ENCODE results near the gene PCDHGA2.
"Not testable (repeated sequence)": the region's sequence is repeated elsewhere in the genome, so short reads cannot be mapped to it uniquely, and the experiment has no call there.

PCDHGA2 gene

GRCh38 chr5:141349917-141350619 is 11.5 kb downstream of the PCDHGA2 start, which contains the start of gene PCDHGB1:
Gene PCDHGB1, plus strand, starts transcription at chr5:141350099. Its CDS starts 162 bp downstream, at chr5:141350261.
- DNase-seq (ENCODE audit: low spot score), result peak; percentile 61

GRCh38 chr5:141351591-141351990 is 13.0 kb downstream of the PCDHGA2 start:
- DNase-seq (ENCODE audit: low spot score), result no peak

- no peak for DNase-seq (ENCODE audit: low spot score)
These were observed 16.4 kb downstream of the PCDHGA2 start, which contains the start of gene PCDHGA4 for GRCh38 chr5:141354900-141355469. Gene PCDHGA4, plus strand, starts transcription at chr5:141355021. Its CDS starts 87 bp downstream, at chr5:141355108.

- DNase-seq (ENCODE audit: low spot score), result no peak
These were observed 17.1 kb downstream of the PCDHGA2 start for GRCh38 chr5:141355641-141356040.

- DNase-seq (ENCODE audit: low spot score), result no peak
These were observed 17.6 kb downstream of the PCDHGA2 start for GRCh38 chr5:141356133-141356532.

- DNase-seq (ENCODE audit: low spot score), result no peak
These were observed 18.4 kb downstream of the PCDHGA2 start for GRCh38 chr5:141356950-141357349.

- DNase-seq (ENCODE audit: low spot score), result no peak
These were observed 21.3 kb downstream of the PCDHGA2 start, which contains the start of gene PCDHGB2 for GRCh38 chr5:141359790-141360426. Gene PCDHGB2, plus strand, starts transcription at chr5:141359994. Its CDS starts 142 bp downstream, at chr5:141360136.

- no peak for DNase-seq (ENCODE audit: low spot score)
These were observed 22.1 kb downstream of the PCDHGA2 start for GRCh38 chr5:141360685-141361084.

GRCh38 chr5:141362719-141363118 is 24.2 kb downstream of the PCDHGA2 start:
- DNase-seq (ENCODE audit: low spot score), result no peak

- DNase-seq (ENCODE audit: low spot score), result no peak
These were observed 25.5 kb downstream of the PCDHGA2 start, which contains the start of gene PCDHGA5 for GRCh38 chr5:141363952-141364660. Gene PCDHGA5, plus strand, starts transcription at chr5:141364162. Its CDS starts 169 bp downstream, at chr5:141364331.

- no peak for DNase-seq (ENCODE audit: low spot score)
These were observed 27.7 kb downstream of the PCDHGA2 start for GRCh38 chr5:141366016-141366896.

GRCh38 chr5:141369994-141370848 is 31.7 kb downstream of the PCDHGA2 start, which contains the start of gene PCDHGB3:
Gene PCDHGB3, plus strand, starts transcription at chr5:141370242. Its CDS starts 153 bp downstream, at chr5:141370395.
- DNase-seq (ENCODE audit: low spot score), result no peak

GRCh38 chr5:141371572-141372475 is 33.3 kb downstream of the PCDHGA2 start:
- no peak for DNase-seq (ENCODE audit: low spot score)

- DNase-seq (ENCODE audit: low spot score), result peak; percentile 3
These were observed 35.2 kb downstream of the PCDHGA2 start, which contains the start of gene PCDHGA6 for GRCh38 chr5:141373673-141374317. Gene PCDHGA6, plus strand, starts transcription at chr5:141373891. Its CDS starts 193 bp downstream, at chr5:141374084.

- DNase-seq (ENCODE audit: low spot score), result no peak
These were observed 36.1 kb downstream of the PCDHGA2 start for GRCh38 chr5:141374627-141375026.

GRCh38 chr5:141375444-141376155 is 37.0 kb downstream of the PCDHGA2 start:
- DNase-seq (ENCODE audit: low spot score), result not testable (repeated sequence)

GRCh38 chr5:141382469-141383294 is 44.1 kb downstream of the PCDHGA2 start, which contains the start of gene PCDHGA7:
Gene PCDHGA7, plus strand, starts transcription at chr5:141382742. Its CDS starts 158 bp downstream, at chr5:141382900.
- no peak for DNase-seq (ENCODE audit: low spot score)
